ENCODE results near the gene UGT1A8.

GRCh38 chr2:233600386-233600785 is 17.0 kb upstream of the UGT1A8 start:
- no peak for TF ChIP-seq CTCF (IDR thresholded peaks at IDR 0.05)
- TF ChIP-seq EP300 (IDR thresholded peaks at IDR 0.05) = no peak
- no peak for TF ChIP-seq EHMT2 (IDR thresholded peaks at IDR 0.05; ENCODE audit: low read depth)
- no peak for TF ChIP-seq ZFP36 (IDR thresholded peaks at IDR 0.05; ENCODE audit: borderline replicate concordance, partially characterized antibody)
- TF ChIP-seq ESRRA (IDR thresholded peaks at IDR 0.05; ENCODE audit: borderline replicate concordance, low read length) = no peak
- TF ChIP-seq CBX8 (IDR thresholded peaks at IDR 0.05) = no peak
- no peak for TF ChIP-seq RAD21 (conservative IDR thresholded peaks at IDR 0.05 in 1 of 2, IDR thresholded peaks at IDR 0.05 in 1 of 2)
- TF ChIP-seq POLR2A (IDR thresholded peaks at IDR 0.05; ENCODE audit: low read length) = no peak

Measured in A549 (cell line).